Activated naive CD4-positive, alpha-beta T cell treated with anti-CD3 and anti-CD28 coated beads, Interleukin-2, amount 10 ng/mL, durations not matched to agents 7 days and 5 days (primary cell): ENCODE measurements around the gene TNFRSF19.

ENCODE experiments used
- CTCF ChIA-PET: fragments of 350-600 bp; sonication (Branson Sonifier 250); formaldehyde crosslinking; loops from one replicate; lab custom pipeline; 2021; ENCODE audit warnings: antibody characterized with exemption; lab: Charles Lee
- DNase-seq: peaks from one replicate; pipeline ENCODE4 v3.0.0-alpha.2; 2020
- H3K27ac Mint-ChIP-seq: one replicate; pipeline ENCODE4 v1.8.0; 2021; ENCODE audit warnings: mild to moderate bottlenecking, moderate library complexity, mixed read lengths
- H3K27me3 Mint-ChIP-seq: one replicate; pipeline ENCODE4 v1.8.0; 2021; ENCODE audit warnings: mild to moderate bottlenecking, mixed read lengths
- H3K36me3 Mint-ChIP-seq: one replicate; pipeline ENCODE4 v1.8.0; 2021; ENCODE audit warnings: mixed read lengths
- H3K4me1 Mint-ChIP-seq: one replicate; pipeline ENCODE4 v1.8.0; 2021; ENCODE audit warnings: mixed read lengths
- H3K4me3 Mint-ChIP-seq: one replicate; pipeline ENCODE4 v1.8.0; 2021; ENCODE audit warnings: mild to moderate bottlenecking, moderate library complexity, mixed read lengths
- H3K9me3 Mint-ChIP-seq: one replicate; pipeline ENCODE4 v1.8.0; 2021; ENCODE audit warnings: mixed read lengths

The TNFRSF19 gene

GRCh38 chr13:23605831-23606230 lies 35.6 kb downstream of the TNFRSF19 start:
- Mint-ChIP-seq H3K9me3 (no peaks in the 10 kb centered on the region), H3K4me1 (peaks cover 16% of the 10 kb centered on the region), H3K36me3 (no peaks in the 10 kb centered on the region), H3K27ac (no peak overlapping the region), H3K4me3 (no peak overlapping the region), H3K27me3 (peaks cover 12% of the 10 kb centered on the region)
- DNase-seq, result no peak
- CTCF ChIA-PET, result no interaction called here

- Mint-ChIP-seq H3K27me3 (peaks cover 16% of the 10 kb centered on the region), H3K9me3 (no peaks in the 10 kb centered on the region), H3K4me1 (peaks cover 18% of the 10 kb centered on the region), H3K27ac (no peak overlapping the region), H3K36me3 (no peaks in the 10 kb centered on the region), H3K4me3 (no peak overlapping the region)
- CTCF ChIA-PET, result no interaction called here
- DNase-seq, result no peak
Measured at GRCh38 chr13:23608138-23608537, 37.9 kb downstream of the TNFRSF19 start.

- Mint-ChIP-seq H3K27me3 (peaks cover 23% of the 10 kb centered on the region), H3K36me3 (no peaks in the 10 kb centered on the region), H3K9me3 (no peaks in the 10 kb centered on the region), H3K27ac (no peak overlapping the region), H3K4me3 (peak overlapping the region; percentile 3), H3K4me1 (peaks cover 18% of the 10 kb centered on the region)
- no peak for DNase-seq
- CTCF ChIA-PET, result no interaction called here
Measured at GRCh38 chr13:23608701-23609413, 38.6 kb downstream of the TNFRSF19 start.

- DNase-seq, result no peak
- no peaks in the 10 kb centered on the region for H3K9me3 Mint-ChIP-seq
- H3K27ac Mint-ChIP-seq, result no peak overlapping the region
- CTCF ChIA-PET, result no interaction called here
- peaks cover 18% of the 10 kb centered on the region for H3K4me1 Mint-ChIP-seq
- H3K36me3 Mint-ChIP-seq, result no peaks in the 10 kb centered on the region
- H3K27me3 Mint-ChIP-seq, result peaks cover 26% of the 10 kb centered on the region
- H3K4me3 Mint-ChIP-seq, result peak overlapping the region; percentile 3
Measured at GRCh38 chr13:23609414-23609760, 39.2 kb downstream of the TNFRSF19 start.

- Mint-ChIP-seq H3K27ac (no peak overlapping the region), H3K27me3 (peaks cover 26% of the 10 kb centered on the region), H3K4me1 (peaks cover 18% of the 10 kb centered on the region), H3K9me3 (no peaks in the 10 kb centered on the region), H3K36me3 (no peaks in the 10 kb centered on the region), H3K4me3 (peak overlapping the region; percentile 3)
- DNase-seq, result no peak
- CTCF ChIA-PET, result no interaction called here
Measured at GRCh38 chr13:23609874-23610576, 39.8 kb downstream of the TNFRSF19 start.

- Mint-ChIP-seq H3K36me3 (no peaks in the 10 kb centered on the region), H3K27me3 (peaks cover 26% of the 10 kb centered on the region), H3K9me3 (no peaks in the 10 kb centered on the region), H3K27ac (no peak overlapping the region), H3K4me1 (peaks cover 18% of the 10 kb centered on the region), H3K4me3 (no peak overlapping the region)
- no peak for DNase-seq
- CTCF ChIA-PET, result interaction anchor here (1.0 kb wide), 1 partner anchor 262 kb away, joined by 3 read pairs; no protein-coding TSS in a partner anchor
Measured at GRCh38 chr13:23610966-23611491, 40.8 kb downstream of the TNFRSF19 start.

GRCh38 chr13:23612182-23612581 lies 42.0 kb downstream of the TNFRSF19 start:
- DNase-seq, result no peak
- CTCF ChIA-PET, result no interaction called here
- peaks cover 18% of the 10 kb centered on the region for H3K4me1 Mint-ChIP-seq
- H3K36me3 Mint-ChIP-seq, result no peaks in the 10 kb centered on the region
- no peaks in the 10 kb centered on the region for H3K9me3 Mint-ChIP-seq
- no peak overlapping the region for H3K4me3 Mint-ChIP-seq
- H3K27me3 Mint-ChIP-seq, result peaks cover 28% of the 10 kb centered on the region
- no peak overlapping the region for H3K27ac Mint-ChIP-seq

GRCh38 chr13:23612731-23613130 lies 42.5 kb downstream of the TNFRSF19 start:
- DNase-seq, result no peak
- H3K4me1 Mint-ChIP-seq, result peaks cover 18% of the 10 kb centered on the region
- no peak overlapping the region for H3K4me3 Mint-ChIP-seq
- CTCF ChIA-PET, result no interaction called here
- H3K27me3 Mint-ChIP-seq, result peaks cover 31% of the 10 kb centered on the region
- no peak overlapping the region for H3K27ac Mint-ChIP-seq
- H3K36me3 Mint-ChIP-seq, result no peaks in the 10 kb centered on the region
- no peaks in the 10 kb centered on the region for H3K9me3 Mint-ChIP-seq

GRCh38 chr13:23613596-23613995 lies 43.4 kb downstream of the TNFRSF19 start:
- CTCF ChIA-PET, result no interaction called here
- DNase-seq, result no peak
- H3K27ac Mint-ChIP-seq, result no peak overlapping the region
- H3K4me1 Mint-ChIP-seq, result peaks cover 18% of the 10 kb centered on the region
- peaks cover 30% of the 10 kb centered on the region for H3K27me3 Mint-ChIP-seq
- H3K9me3 Mint-ChIP-seq, result no peaks in the 10 kb centered on the region
- H3K36me3 Mint-ChIP-seq, result no peaks in the 10 kb centered on the region
- no peak overlapping the region for H3K4me3 Mint-ChIP-seq

GRCh38 chr13:23615395-23616081 lies 45.3 kb downstream of the TNFRSF19 start:
- CTCF ChIA-PET, result no interaction called here
- H3K9me3 Mint-ChIP-seq, result no peaks in the 10 kb centered on the region
- no peaks in the 10 kb centered on the region for H3K36me3 Mint-ChIP-seq
- DNase-seq, result no peak
- H3K27me3 Mint-ChIP-seq, result peaks cover 26% of the 10 kb centered on the region
- no peak overlapping the region for H3K27ac Mint-ChIP-seq
- H3K4me1 Mint-ChIP-seq, result peaks cover 2% of the 10 kb centered on the region
- H3K4me3 Mint-ChIP-seq, result no peak overlapping the region

- no peaks in the 10 kb centered on the region for H3K4me1 Mint-ChIP-seq
- no peaks in the 10 kb centered on the region for H3K36me3 Mint-ChIP-seq
- no peaks in the 10 kb centered on the region for H3K9me3 Mint-ChIP-seq
- no peak overlapping the region for H3K4me3 Mint-ChIP-seq
- H3K27me3 Mint-ChIP-seq, result peaks cover 26% of the 10 kb centered on the region
- CTCF ChIA-PET, result no interaction called here
- no peak for DNase-seq
- no peak overlapping the region for H3K27ac Mint-ChIP-seq
Measured at GRCh38 chr13:23616228-23616627, 46.0 kb downstream of the TNFRSF19 start.

GRCh38 chr13:23617551-23618024 lies 47.4 kb downstream of the TNFRSF19 start:
- Mint-ChIP-seq H3K27ac (no peak overlapping the region), H3K4me1 (no peaks in the 10 kb centered on the region), H3K27me3 (peaks cover 29% of the 10 kb centered on the region), H3K36me3 (no peaks in the 10 kb centered on the region), H3K4me3 (no peak overlapping the region), H3K9me3 (no peaks in the 10 kb centered on the region)
- no peak for DNase-seq
- CTCF ChIA-PET, result no interaction called here

- DNase-seq, result no peak
- CTCF ChIA-PET, result no interaction called here
- Mint-ChIP-seq H3K9me3 (no peaks in the 10 kb centered on the region), H3K4me3 (no peak overlapping the region), H3K4me1 (no peaks in the 10 kb centered on the region), H3K27me3 (peaks cover 24% of the 10 kb centered on the region), H3K27ac (no peak overlapping the region), H3K36me3 (no peaks in the 10 kb centered on the region)
Measured at GRCh38 chr13:23618341-23618740, 48.1 kb downstream of the TNFRSF19 start.

GRCh38 chr13:23619068-23619855 lies 49.0 kb downstream of the TNFRSF19 start:
- Mint-ChIP-seq H3K27me3 (peaks cover 15% of the 10 kb centered on the region), H3K4me3 (no peak overlapping the region), H3K36me3 (no peaks in the 10 kb centered on the region), H3K9me3 (no peaks in the 10 kb centered on the region), H3K4me1 (no peaks in the 10 kb centered on the region), H3K27ac (no peak overlapping the region)
- no peak for DNase-seq
- CTCF ChIA-PET, result interaction anchor here (0.5 kb wide), 1 partner anchor 318 kb away, joined by 3 read pairs; no protein-coding TSS in a partner anchor
